ENCODE results near the gene ODAD2. TPM values are rescaled to one million over a fixed set of nuclear protein-coding genes. Genes with fewer than 3 reads are reported as not detected.

The ODAD2 gene
- total and polyA plus RNA-seq, 2 donors (not counting 1 experiment from before 2014, with no cell fraction given): 0.12 to 1.3 TPM

GRCh38 chr10:27889518-27889917, 109.4 kb downstream of the ODAD2 start:
- no peaks in the 10 kb centered on the region for H3K9me3 ChIP-seq (ENCODE audit: control insufficient read depth, insufficient read depth, low read depth, low read length)
- H3K4me2 ChIP-seq (ENCODE audit: extremely low read depth, insufficient read depth, low read length): no peak overlapping the region
- H3K4me1 ChIP-seq (ENCODE audit: control insufficient read depth, extremely low read depth, insufficient read depth, low read length): no peaks in the 10 kb centered on the region
- no peak for TF ChIP-seq CTCF (conservative IDR thresholded peaks at IDR 0.05 in 1 of 2, IDR thresholded peaks at IDR 0.05 in 1 of 2; ENCODE audit: low read depth in 1 of 2, low read length in 2 of 2)
- TF ChIP-seq EZH2 (IDR thresholded peaks at IDR 0.05; ENCODE audit: low read length, missing control alignments): no peak
- H3K4me3 ChIP-seq (replicated peaks in 1 of 4; ENCODE audit: control extremely low read depth in 1 of 4, insufficient read depth in 1 of 4, low read depth in 3 of 4, low read length in 4 of 4): no peak overlapping the region
- no peak for DNase-seq (ENCODE audit: low read depth in 2 of 2)
- H3K9ac ChIP-seq (ENCODE audit: insufficient read depth, low read length): no peak overlapping the region
- no peak overlapping the region for H2AFZ ChIP-seq (ENCODE audit: low read length)
- no peaks in the 10 kb centered on the region for H3K79me2 ChIP-seq (ENCODE audit: control insufficient read depth, insufficient read depth, low read length)
- H4K20me1 ChIP-seq (ENCODE audit: control insufficient read depth, extremely low read depth, insufficient read depth, low read length): no peaks in the 10 kb centered on the region
- no peaks in the 10 kb centered on the region for H3K27me3 ChIP-seq (ENCODE audit: control insufficient read depth, insufficient read depth, low read length)
- no peaks in the 10 kb centered on the region for H3K36me3 ChIP-seq (ENCODE audit: control insufficient read depth, insufficient read depth, low read length)
- H3K27ac ChIP-seq (ENCODE audit: insufficient read depth, low read length): no peak overlapping the region

- no peaks in the 10 kb centered on the region for H3K4me1 ChIP-seq (ENCODE audit: control insufficient read depth, extremely low read depth, insufficient read depth, low read length)
- no peaks in the 10 kb centered on the region for H4K20me1 ChIP-seq (ENCODE audit: control insufficient read depth, extremely low read depth, insufficient read depth, low read length)
- no peak overlapping the region for H3K4me3 ChIP-seq (replicated peaks in 1 of 4; ENCODE audit: control extremely low read depth in 1 of 4, insufficient read depth in 1 of 4, low read depth in 3 of 4, low read length in 4 of 4)
- no peaks in the 10 kb centered on the region for H3K27me3 ChIP-seq (ENCODE audit: control insufficient read depth, insufficient read depth, low read length)
- no peak overlapping the region for H3K4me2 ChIP-seq (ENCODE audit: extremely low read depth, insufficient read depth, low read length)
- no peak overlapping the region for H2AFZ ChIP-seq (ENCODE audit: low read length)
- no peaks in the 10 kb centered on the region for H3K36me3 ChIP-seq (ENCODE audit: control insufficient read depth, insufficient read depth, low read length)
- H3K9ac ChIP-seq (ENCODE audit: insufficient read depth, low read length): no peak overlapping the region
- H3K9me3 ChIP-seq (ENCODE audit: control insufficient read depth, insufficient read depth, low read depth, low read length): no peaks in the 10 kb centered on the region
- no peaks in the 10 kb centered on the region for H3K79me2 ChIP-seq (ENCODE audit: control insufficient read depth, insufficient read depth, low read length)
- peak in 1 of 2 donors; percentile 30 for DNase-seq (ENCODE audit: low read depth in 2 of 2)
- H3K27ac ChIP-seq (ENCODE audit: insufficient read depth, low read length): no peak overlapping the region
- TF ChIP-seq CTCF (conservative IDR thresholded peaks at IDR 0.05 in 1 of 2, IDR thresholded peaks at IDR 0.05 in 1 of 2; ENCODE audit: low read depth in 1 of 2, low read length in 2 of 2) (no peak), EZH2 (IDR thresholded peaks at IDR 0.05; ENCODE audit: low read length, missing control alignments) (no peak)
These were observed 114.7 kb downstream of the ODAD2 start for GRCh38 chr10:27884185-27884641.

GRCh38 chr10:27878281-27878680, 120.6 kb downstream of the ODAD2 start:
- Histone ChIP-seq H3K4me1 (ENCODE audit: control insufficient read depth, extremely low read depth, insufficient read depth, low read length) (no peaks in the 10 kb centered on the region), H3K36me3 (ENCODE audit: control insufficient read depth, insufficient read depth, low read length) (no peaks in the 10 kb centered on the region), H4K20me1 (ENCODE audit: control insufficient read depth, extremely low read depth, insufficient read depth, low read length) (no peaks in the 10 kb centered on the region), H3K4me2 (ENCODE audit: extremely low read depth, insufficient read depth, low read length) (no peak overlapping the region), H3K27ac (ENCODE audit: insufficient read depth, low read length) (no peak overlapping the region), H3K27me3 (ENCODE audit: control insufficient read depth, insufficient read depth, low read length) (no peaks in the 10 kb centered on the region), H2AFZ (ENCODE audit: low read length) (no peak overlapping the region), H3K9me3 (ENCODE audit: control insufficient read depth, insufficient read depth, low read depth, low read length) (no peaks in the 10 kb centered on the region), H3K79me2 (ENCODE audit: control insufficient read depth, insufficient read depth, low read length) (no peaks in the 10 kb centered on the region), H3K4me3 (replicated peaks in 1 of 4; ENCODE audit: control extremely low read depth in 1 of 4, insufficient read depth in 1 of 4, low read depth in 3 of 4, low read length in 4 of 4) (no peak overlapping the region), H3K9ac (ENCODE audit: insufficient read depth, low read length) (no peak overlapping the region)
- TF ChIP-seq CTCF (conservative IDR thresholded peaks at IDR 0.05 in 1 of 2, IDR thresholded peaks at IDR 0.05 in 1 of 2; ENCODE audit: low read depth in 1 of 2, low read length in 2 of 2) (no peak), EZH2 (IDR thresholded peaks at IDR 0.05; ENCODE audit: low read length, missing control alignments) (no peak)
- no peak for DNase-seq (ENCODE audit: low read depth in 2 of 2)
